ENCODE results near the gene PNMT.

GRCh38 chr17:39660397-39661385 is 7.6 kb upstream of the PNMT start:
- TF ChIP-seq CTCF (conservative IDR thresholded peaks at IDR 0.05) = no peak
- TF ChIP-seq ZFX (IDR thresholded peaks at IDR 0.05) = no peak
